Chondrocyte (in vitro differentiated cells): ENCODE results near the gene HCAR3. TPM values are rescaled to one million over a fixed set of nuclear protein-coding genes. Genes with fewer than 3 reads are reported as not detected.

Experiments
- DNase-seq: peaks from one replicate; pipeline ENCODE4 v3.0.0; 2021; ENCODE audit warnings: mixed read lengths, low spot score
- H3K27ac Mint-ChIP-seq: one replicate; pipeline ENCODE4 v1.8.0; 2021; ENCODE audit warnings: mild to moderate bottlenecking, moderate library complexity, mixed read lengths; ENCODE audit not compliant: unreplicated experiment
- H3K27me3 Mint-ChIP-seq: 2 replicates; pipeline ENCODE4 v1.8.0; 2021; ENCODE audit warnings: low read depth, mixed read lengths
- H3K36me3 Mint-ChIP-seq: 2 replicates; pipeline ENCODE4 v1.8.0; 2021; ENCODE audit warnings: low read depth, mixed read lengths
- H3K4me1 Mint-ChIP-seq: 2 replicates; pipeline ENCODE4 v1.8.0; 2021; ENCODE audit warnings: low read depth, mild to moderate bottlenecking, mixed read lengths
- H3K4me3 Mint-ChIP-seq: one replicate; pipeline ENCODE4 v1.8.0; 2021; ENCODE audit warnings: mild to moderate bottlenecking, moderate library complexity, mixed read lengths; ENCODE audit not compliant: unreplicated experiment
- H3K9me3 Mint-ChIP-seq: 2 replicates; pipeline ENCODE4 v1.8.0; 2021; ENCODE audit warnings: low read depth, mixed read lengths
- CTCF ChIP-seq: fragments of 200-600 bp; sonication (generic); IDR thresholded peaks from 2 replicates; pipeline ENCODE4 v1.5.0; 2021; ENCODE audit warnings: antibody characterized with exemption, mild to moderate bottlenecking, moderate library complexity
- total RNA-seq: library from RNA; stranded (reverse); gene quantifications from 3 replicates; pipeline ENCODE4 v1.2.1, GENCODE V29; 2021

Gene HCAR3
- total RNA-seq, 1 donor from 2014 or later, result not detected

GRCh38 chr12:122749569-122750332 lies 33.1 kb upstream of the HCAR3 start:
- Mint-ChIP-seq H3K4me3 (no peak overlapping the region), H3K36me3 (peaks cover 10% of the 10 kb centered on the region), H3K27me3 (no peaks in the 10 kb centered on the region), H3K4me1 (peaks cover 18% of the 10 kb centered on the region), H3K9me3 (no peaks in the 10 kb centered on the region), H3K27ac (no peak overlapping the region)
- no peak for TF ChIP-seq CTCF
- no peak for DNase-seq

DNA sequence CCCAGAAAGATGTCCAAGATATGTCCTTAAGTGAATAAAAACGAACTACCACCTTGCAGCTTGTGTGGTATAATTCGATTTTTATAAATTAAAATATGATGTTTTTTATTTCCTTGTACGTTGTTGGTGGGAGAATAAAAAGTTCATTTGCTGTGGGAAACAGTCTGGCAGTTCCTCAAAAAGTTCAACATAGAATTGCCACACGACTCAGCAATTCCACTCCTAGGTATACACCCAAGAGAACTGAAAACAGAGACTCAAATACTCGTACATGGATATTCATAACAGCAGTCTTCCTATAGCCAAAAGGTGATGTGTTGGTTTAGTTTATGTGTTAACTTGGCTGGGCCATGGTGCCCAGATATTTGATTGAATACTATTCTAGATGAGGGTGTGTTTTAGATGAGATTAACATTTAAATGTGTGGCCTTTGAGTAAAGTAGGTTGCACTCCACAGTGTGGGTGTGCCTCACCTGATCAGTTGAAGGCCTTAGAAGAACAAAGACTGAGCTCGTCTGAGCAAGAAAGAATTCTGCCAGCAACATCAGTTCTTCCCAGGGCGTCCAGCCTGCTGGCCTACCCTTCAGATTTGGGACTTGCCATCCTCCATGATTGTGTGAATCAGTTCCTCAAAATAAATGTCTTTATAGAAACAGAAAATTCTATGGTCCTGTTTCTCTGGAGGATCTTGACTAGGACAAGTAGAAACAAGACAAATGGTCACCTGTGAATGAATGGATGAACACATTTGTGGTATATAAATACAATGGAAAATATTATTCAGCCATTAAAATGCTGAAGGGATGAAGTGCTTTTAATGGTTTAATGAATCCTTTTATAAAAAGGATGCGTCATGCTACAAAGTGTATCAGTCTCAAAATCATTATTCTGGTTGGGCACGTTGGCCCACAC lies 30.9 kb upstream of the HCAR3 start:
- no peaks in the 10 kb centered on the region for H3K36me3 Mint-ChIP-seq
- no peaks in the 10 kb centered on the region for H3K9me3 Mint-ChIP-seq
- H3K27ac Mint-ChIP-seq, result no peak overlapping the region
- H3K4me1 Mint-ChIP-seq, result peaks cover 3% of the 10 kb centered on the region
- H3K4me3 Mint-ChIP-seq, result no peak overlapping the region
- H3K27me3 Mint-ChIP-seq, result no peaks in the 10 kb centered on the region
- DNase-seq, result no peak
- TF ChIP-seq CTCF, result no peak

- H3K4me3 Mint-ChIP-seq, result no peak overlapping the region
- no peak overlapping the region for H3K27ac Mint-ChIP-seq
- H3K27me3 Mint-ChIP-seq, result no peaks in the 10 kb centered on the region
- H3K36me3 Mint-ChIP-seq, result no peaks in the 10 kb centered on the region
- H3K9me3 Mint-ChIP-seq, result no peaks in the 10 kb centered on the region
- no peak for DNase-seq
- TF ChIP-seq CTCF, result no peak
- no peaks in the 10 kb centered on the region for H3K4me1 Mint-ChIP-seq
These were observed 27.4 kb upstream of the HCAR3 start for GRCh38 chr12:122743895-122744525.

DNA sequence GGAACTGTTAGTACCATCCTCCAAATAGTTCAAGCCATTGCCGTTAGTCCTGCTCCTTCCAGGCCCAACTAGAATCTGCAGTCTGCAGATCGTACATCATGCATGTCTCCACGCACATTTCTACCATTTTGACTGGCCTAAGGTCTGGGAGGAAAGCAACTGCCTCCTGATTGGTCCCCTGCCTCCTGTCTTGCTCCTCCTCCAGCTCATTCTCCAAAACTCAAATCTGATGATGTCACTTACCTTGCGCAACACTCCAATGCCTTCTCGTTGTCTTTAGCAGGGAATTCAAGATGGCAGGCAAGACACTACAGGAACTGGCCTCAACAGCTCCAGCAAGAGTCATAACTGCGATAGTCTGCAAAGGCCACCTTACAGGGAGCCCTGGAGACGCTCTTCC lies 23.7 kb upstream of the HCAR3 start:
- no peak overlapping the region for H3K27ac Mint-ChIP-seq
- DNase-seq, result no peak
- H3K9me3 Mint-ChIP-seq, result no peaks in the 10 kb centered on the region
- H3K27me3 Mint-ChIP-seq, result no peaks in the 10 kb centered on the region
- TF ChIP-seq CTCF, result no peak
- H3K36me3 Mint-ChIP-seq, result no peaks in the 10 kb centered on the region
- H3K4me3 Mint-ChIP-seq, result no peak overlapping the region
- no peaks in the 10 kb centered on the region for H3K4me1 Mint-ChIP-seq

DNA sequence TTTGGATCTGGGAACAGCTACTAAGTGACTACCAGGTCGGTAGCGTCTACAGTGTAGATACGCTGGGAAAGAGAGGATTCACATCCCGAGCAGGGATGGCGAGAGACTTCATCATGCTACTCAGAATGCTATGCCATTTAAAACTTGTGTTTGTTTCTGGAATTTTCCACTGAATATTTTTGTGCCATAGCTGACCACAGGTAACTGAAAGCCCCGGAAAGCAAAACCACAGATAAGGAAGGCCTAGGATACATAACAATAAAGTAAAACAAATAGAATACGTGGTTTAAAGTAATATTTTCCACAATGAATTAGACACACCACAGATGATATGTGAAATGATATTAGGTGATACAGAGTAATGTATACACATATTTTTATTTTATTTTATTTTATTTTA lies 22.0 kb upstream of the HCAR3 start:
- DNase-seq, result peak; percentile 7
- TF ChIP-seq CTCF, result no peak
- Mint-ChIP-seq H3K4me1 (no peaks in the 10 kb centered on the region), H3K27me3 (peaks cover 2% of the 10 kb centered on the region), H3K4me3 (no peak overlapping the region), H3K27ac (no peak overlapping the region), H3K36me3 (no peaks in the 10 kb centered on the region), H3K9me3 (no peaks in the 10 kb centered on the region)
